ENCODE results near the gene ZNF689. TPM values are rescaled to one million over a fixed set of nuclear protein-coding genes. Genes with fewer than 3 reads are reported as not detected.
A peak's percentile ranks its signal among the peaks of the same experiment; 100 is the strongest.

Gene ZNF689
- total and polyA plus RNA-seq, 2 of the 13 experiments (the other 11 are each of a cell fraction or from before 2014, with no cell fraction given), result 9.7 to 19.5 TPM

DNA sequence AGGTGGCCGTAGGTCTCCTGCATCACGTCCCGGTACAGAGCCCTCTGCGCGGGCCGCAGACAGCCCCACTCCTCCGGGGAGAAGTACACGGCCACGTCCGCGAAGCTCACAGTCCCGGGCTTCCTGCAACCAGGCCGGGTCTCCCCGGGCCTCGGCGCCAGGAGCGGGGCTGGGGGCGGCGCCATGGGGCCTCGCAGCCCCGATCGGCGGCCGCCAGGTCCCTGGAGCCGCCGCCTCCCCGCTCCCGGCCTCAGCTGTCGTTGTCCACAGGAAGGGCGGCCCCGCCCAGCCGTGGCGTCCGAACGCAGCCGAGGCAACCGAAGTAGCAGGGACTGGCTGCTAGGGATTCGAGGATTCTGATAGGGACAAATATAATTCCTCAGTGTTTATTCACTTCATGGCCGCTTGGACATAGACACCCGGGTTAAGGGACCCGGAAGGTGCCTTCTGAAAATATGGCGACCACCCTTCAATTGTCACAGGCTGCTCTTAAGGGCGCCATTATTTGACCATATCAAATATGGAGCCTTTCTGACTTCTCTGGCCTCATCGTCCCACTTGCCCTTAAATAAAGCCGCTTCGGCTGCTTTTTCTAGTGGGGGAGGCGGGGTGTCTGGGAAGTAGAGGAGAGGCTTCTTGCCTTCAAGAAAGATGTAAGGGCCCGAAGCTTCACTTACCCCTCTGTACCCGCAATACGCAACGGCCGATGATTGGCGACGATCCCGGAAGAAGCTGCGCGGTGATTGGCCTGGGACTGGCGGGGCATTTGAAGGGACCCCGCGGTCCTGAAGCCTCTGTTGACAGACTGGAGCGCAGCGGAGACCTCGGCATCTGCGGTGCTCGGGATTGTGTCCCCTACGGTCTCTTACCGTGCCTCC lies 38.5 kb downstream of the ZNF689 start, which contains the start of gene ZNF688 (continued):
- TF ChIP-seq ZNF143 (CRISPR knock-in tag; IDR thresholded peaks at IDR 0.05) (peak; percentile 66), ZKSCAN1 (IDR thresholded peaks at IDR 0.05; ENCODE audit: low read length) (no peak), GATAD1 (CRISPR knock-in tag; IDR thresholded peaks at IDR 0.05) (peak; percentile 95), PHF21A (CRISPR knock-in tag; IDR thresholded peaks at IDR 0.05) (peak; percentile 84), CHCHD3 (CRISPR knock-in tag; IDR thresholded peaks at IDR 0.05) (no peak; the same call in 1 of the 2 replicates), ZNF180 (CRISPR knock-in tag; IDR thresholded peaks at IDR 0.05; ENCODE audit: borderline replicate concordance, low read depth) (no peak), HNF4G (IDR thresholded peaks at IDR 0.05; ENCODE audit: borderline replicate concordance, low read depth, low read length) (no peak), HNF4G (CRISPR knock-in tag; IDR thresholded peaks at IDR 0.05; ENCODE audit: borderline replicate concordance, low read depth) (no peak), ZFAT (CRISPR knock-in tag; conservative IDR thresholded peaks at IDR 0.05) (no peak), ZNF331 (CRISPR knock-in tag; IDR thresholded peaks at IDR 0.05) (peak; percentile 53; the same call in 1 of the 2 replicates)
- TF ChIP-seq, protein P1, sequence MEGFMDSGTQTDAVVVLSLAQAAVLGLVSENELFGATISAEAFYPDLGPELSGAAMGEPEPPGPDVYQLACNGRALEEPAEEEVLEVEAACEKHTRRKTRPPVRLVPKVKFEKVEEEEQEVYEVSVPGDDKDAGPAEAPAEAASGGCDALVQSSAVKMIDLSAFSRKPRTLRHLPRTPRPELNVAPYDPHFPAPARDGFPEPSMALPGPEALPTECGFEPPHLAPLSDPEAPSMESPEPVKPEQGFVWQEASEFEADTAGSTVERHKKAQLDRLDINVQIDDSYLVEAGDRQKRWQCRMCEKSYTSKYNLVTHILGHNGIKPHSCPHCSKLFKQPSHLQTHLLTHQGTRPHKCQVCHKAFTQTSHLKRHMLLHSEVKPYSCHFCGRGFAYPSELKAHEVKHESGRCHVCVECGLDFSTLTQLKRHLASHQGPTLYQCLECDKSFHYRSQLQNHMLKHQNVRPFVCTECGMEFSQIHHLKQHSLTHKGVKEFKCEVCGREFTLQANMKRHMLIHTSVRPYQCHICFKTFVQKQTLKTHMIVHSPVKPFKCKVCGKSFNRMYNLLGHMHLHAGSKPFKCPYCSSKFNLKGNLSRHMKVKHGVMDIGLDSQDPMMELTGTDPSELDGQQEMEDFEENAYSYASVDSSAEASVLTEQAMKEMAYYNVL (CRISPR knock-in tag; IDR thresholded peaks at IDR 0.05; ENCODE audit: borderline replicate concordance), result no peak
- TF ChIP-seq, protein P2, sequence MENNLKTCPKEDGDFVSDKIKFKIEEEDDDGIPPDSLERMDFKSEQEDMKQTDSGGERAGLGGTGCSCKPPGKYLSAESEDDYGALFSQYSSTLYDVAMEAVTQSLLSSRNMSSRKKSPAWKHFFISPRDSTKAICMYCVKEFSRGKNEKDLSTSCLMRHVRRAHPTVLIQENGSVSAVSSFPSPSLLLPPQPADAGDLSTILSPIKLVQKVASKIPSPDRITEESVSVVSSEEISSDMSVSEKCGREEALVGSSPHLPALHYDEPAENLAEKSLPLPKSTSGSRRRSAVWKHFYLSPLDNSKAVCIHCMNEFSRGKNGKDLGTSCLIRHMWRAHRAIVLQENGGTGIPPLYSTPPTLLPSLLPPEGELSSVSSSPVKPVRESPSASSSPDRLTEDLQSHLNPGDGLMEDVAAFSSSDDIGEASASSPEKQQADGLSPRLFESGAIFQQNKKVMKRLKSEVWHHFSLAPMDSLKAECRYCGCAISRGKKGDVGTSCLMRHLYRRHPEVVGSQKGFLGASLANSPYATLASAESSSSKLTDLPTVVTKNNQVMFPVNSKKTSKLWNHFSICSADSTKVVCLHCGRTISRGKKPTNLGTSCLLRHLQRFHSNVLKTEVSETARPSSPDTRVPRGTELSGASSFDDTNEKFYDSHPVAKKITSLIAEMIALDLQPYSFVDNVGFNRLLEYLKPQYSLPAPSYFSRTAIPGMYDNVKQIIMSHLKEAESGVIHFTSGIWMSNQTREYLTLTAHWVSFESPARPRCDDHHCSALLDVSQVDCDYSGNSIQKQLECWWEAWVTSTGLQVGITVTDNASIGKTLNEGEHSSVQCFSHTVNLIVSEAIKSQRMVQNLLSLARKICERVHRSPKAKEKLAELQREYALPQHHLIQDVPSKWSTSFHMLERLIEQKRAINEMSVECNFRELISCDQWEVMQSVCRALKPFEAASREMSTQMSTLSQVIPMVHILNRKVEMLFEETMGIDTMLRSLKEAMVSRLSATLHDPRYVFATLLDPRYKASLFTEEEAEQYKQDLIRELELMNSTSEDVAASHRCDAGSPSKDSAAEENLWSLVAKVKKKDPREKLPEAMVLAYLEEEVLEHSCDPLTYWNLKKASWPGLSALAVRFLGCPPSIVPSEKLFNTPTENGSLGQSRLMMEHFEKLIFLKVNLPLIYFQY (CRISPR knock-in tag; IDR thresholded peaks at IDR 0.05; ENCODE audit: borderline replicate concordance), result 0 out of 2 replicates have a peak, but pooled peaks have one; percentile 0
- TF ChIP-seq, protein P3, sequence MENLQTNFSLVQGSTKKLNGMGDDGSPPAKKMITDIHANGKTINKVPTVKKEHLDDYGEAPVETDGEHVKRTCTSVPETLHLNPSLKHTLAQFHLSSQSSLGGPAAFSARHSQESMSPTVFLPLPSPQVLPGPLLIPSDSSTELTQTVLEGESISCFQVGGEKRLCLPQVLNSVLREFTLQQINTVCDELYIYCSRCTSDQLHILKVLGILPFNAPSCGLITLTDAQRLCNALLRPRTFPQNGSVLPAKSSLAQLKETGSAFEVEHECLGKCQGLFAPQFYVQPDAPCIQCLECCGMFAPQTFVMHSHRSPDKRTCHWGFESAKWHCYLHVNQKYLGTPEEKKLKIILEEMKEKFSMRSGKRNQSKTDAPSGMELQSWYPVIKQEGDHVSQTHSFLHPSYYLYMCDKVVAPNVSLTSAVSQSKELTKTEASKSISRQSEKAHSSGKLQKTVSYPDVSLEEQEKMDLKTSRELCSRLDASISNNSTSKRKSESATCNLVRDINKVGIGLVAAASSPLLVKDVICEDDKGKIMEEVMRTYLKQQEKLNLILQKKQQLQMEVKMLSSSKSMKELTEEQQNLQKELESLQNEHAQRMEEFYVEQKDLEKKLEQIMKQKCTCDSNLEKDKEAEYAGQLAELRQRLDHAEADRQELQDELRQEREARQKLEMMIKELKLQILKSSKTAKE (CRISPR knock-in tag; IDR thresholded peaks at IDR 0.05; ENCODE audit: borderline replicate concordance), result peak; percentile 17; the same call in 1 of the 2 replicates
- TF ChIP-seq, protein P4, sequence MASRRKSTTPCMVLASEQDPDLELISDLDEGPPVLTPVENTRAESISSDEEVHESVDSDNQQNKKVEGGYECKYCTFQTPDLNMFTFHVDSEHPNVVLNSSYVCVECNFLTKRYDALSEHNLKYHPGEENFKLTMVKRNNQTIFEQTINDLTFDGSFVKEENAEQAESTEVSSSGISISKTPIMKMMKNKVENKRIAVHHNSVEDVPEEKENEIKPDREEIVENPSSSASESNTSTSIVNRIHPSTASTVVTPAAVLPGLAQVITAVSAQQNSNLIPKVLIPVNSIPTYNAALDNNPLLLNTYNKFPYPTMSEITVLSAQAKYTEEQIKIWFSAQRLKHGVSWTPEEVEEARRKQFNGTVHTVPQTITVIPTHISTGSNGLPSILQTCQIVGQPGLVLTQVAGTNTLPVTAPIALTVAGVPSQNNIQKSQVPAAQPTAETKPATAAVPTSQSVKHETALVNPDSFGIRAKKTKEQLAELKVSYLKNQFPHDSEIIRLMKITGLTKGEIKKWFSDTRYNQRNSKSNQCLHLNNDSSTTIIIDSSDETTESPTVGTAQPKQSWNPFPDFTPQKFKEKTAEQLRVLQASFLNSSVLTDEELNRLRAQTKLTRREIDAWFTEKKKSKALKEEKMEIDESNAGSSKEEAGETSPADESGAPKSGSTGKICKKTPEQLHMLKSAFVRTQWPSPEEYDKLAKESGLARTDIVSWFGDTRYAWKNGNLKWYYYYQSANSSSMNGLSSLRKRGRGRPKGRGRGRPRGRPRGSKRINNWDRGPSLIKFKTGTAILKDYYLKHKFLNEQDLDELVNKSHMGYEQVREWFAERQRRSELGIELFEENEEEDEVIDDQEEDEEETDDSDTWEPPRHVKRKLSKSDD (CRISPR knock-in tag; IDR thresholded peaks at IDR 0.05; ENCODE audit: low read depth), result no peak
- TF ChIP-seq, protein P5, sequence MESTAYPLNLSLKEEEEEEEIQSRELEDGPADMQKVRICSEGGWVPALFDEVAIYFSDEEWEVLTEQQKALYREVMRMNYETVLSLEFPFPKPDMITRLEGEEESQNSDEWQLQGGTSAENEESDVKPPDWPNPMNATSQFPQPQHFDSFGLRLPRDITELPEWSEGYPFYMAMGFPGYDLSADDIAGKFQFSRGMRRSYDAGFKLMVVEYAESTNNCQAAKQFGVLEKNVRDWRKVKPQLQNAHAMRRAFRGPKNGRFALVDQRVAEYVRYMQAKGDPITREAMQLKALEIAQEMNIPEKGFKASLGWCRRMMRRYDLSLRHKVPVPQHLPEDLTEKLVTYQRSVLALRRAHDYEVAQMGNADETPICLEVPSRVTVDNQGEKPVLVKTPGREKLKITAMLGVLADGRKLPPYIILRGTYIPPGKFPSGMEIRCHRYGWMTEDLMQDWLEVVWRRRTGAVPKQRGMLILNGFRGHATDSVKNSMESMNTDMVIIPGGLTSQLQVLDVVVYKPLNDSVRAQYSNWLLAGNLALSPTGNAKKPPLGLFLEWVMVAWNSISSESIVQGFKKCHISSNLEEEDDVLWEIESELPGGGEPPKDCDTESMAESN (CRISPR knock-in tag; conservative IDR thresholded peaks at IDR 0.05), result no peak

Measured in HepG2 (cell line).